ENCODE data around the gene SFT2D2.
A peak's percentile ranks its signal among the peaks of the same experiment; 100 is the strongest.

Gene SFT2D2

GRCh38 chr1:168223681-168224540 lies 1.9 kb upstream of the SFT2D2 start:
- no peak for DNase-seq

GRCh38 chr1:168224991-168225390 lies 813 bp upstream of the SFT2D2 start:
- no peak for DNase-seq

GRCh38 chr1:168227620-168228019 lies 1.8 kb downstream of the SFT2D2 start:
- DNase-seq = no peak

- DNase-seq = no peak
These were observed 4.1 kb downstream of the SFT2D2 start for GRCh38 chr1:168229893-168230292.

- no peak for DNase-seq
These were observed 4.9 kb downstream of the SFT2D2 start for GRCh38 chr1:168230709-168231108.

- peak; percentile 32 for DNase-seq
These were observed 9.2 kb downstream of the SFT2D2 start for GRCh38 chr1:168234846-168235547.

GRCh38 chr1:168235548-168235885 lies 9.7 kb downstream of the SFT2D2 start:
- no peak for DNase-seq

GRCh38 chr1:168235937-168236336 lies 10.1 kb downstream of the SFT2D2 start:
- DNase-seq = no peak

- no peak for DNase-seq
These were observed 11.2 kb downstream of the SFT2D2 start for GRCh38 chr1:168236836-168237611.

- DNase-seq = no peak
These were observed 17.4 kb downstream of the SFT2D2 start for GRCh38 chr1:168243198-168243597.

GRCh38 chr1:168243636-168244212 lies 17.9 kb downstream of the SFT2D2 start:
- no peak for DNase-seq

GRCh38 chr1:168245042-168245441 lies 19.2 kb downstream of the SFT2D2 start:
- no peak for DNase-seq

- no peak for DNase-seq
These were observed 20.7 kb downstream of the SFT2D2 start for GRCh38 chr1:168246506-168246905.

- no peak for DNase-seq
These were observed 26.5 kb downstream of the SFT2D2 start for GRCh38 chr1:168252204-168252733.

GRCh38 chr1:168256164-168256563 lies 30.4 kb downstream of the SFT2D2 start:
- no peak for DNase-seq

- DNase-seq = no peak
These were observed 31.6 kb downstream of the SFT2D2 start for GRCh38 chr1:168257397-168257796.

- no peak for DNase-seq
These were observed 33.8 kb downstream of the SFT2D2 start for GRCh38 chr1:168259567-168259966.

GRCh38 chr1:168260393-168260792 lies 34.6 kb downstream of the SFT2D2 start:
- DNase-seq = no peak

GRCh38 chr1:168261390-168261789 lies 35.6 kb downstream of the SFT2D2 start:
- no peak for DNase-seq

- no peak for DNase-seq
These were observed 37.3 kb downstream of the SFT2D2 start for GRCh38 chr1:168263130-168263529.

GRCh38 chr1:168264296-168264695 lies 38.5 kb downstream of the SFT2D2 start:
- DNase-seq = no peak

- DNase-seq = no peak
These were observed 39.8 kb downstream of the SFT2D2 start for GRCh38 chr1:168265596-168265995.

- no peak for DNase-seq
These were observed 40.9 kb downstream of the SFT2D2 start for GRCh38 chr1:168266644-168267186.
